Parathyroid adenoma (tissue), 2 donors: Measurements from ENCODE around the gene TINAGL1.

Experiments used
- H2AFZ ChIP-seq: fragments of 300-600 bp; sonication (generic); one replicate; pipeline ENCODE4 v1.7.0; 2017; ENCODE audit warnings: antibody characterized with exemption, mild to moderate bottlenecking
- H3K27ac ChIP-seq: fragments of 300-600 bp; sonication (generic); one replicate; pipeline ENCODE4 v1.7.0; 2017
- H3K27me3 ChIP-seq: fragments of 300-600 bp; sonication (generic); one replicate; pipeline ENCODE4 v1.7.0; 2017; ENCODE audit warnings: low read length; ENCODE audit not compliant: control insufficient read depth, insufficient read depth
- H3K36me3 ChIP-seq: fragments of 300-600 bp; sonication (generic); one replicate; pipeline ENCODE4 v1.7.0; 2017; ENCODE audit warnings: low read length; ENCODE audit not compliant: control insufficient read depth, insufficient read depth
- H3K4me1 ChIP-seq: fragments of 300-600 bp; sonication (generic); one replicate; pipeline ENCODE4 v1.7.0; 2017; ENCODE audit warnings: control low read depth
- H3K4me2 ChIP-seq: fragments of 300-600 bp; sonication (generic); one replicate; pipeline ENCODE4 v1.7.0; 2017; ENCODE audit warnings: low read length
- H3K4me3 ChIP-seq: fragments of 300-600 bp; sonication (generic); one replicate; pipeline ENCODE4 v1.7.0; 2017; ENCODE audit warnings: low read depth, low read length
- H3K79me2 ChIP-seq: fragments of 300-600 bp; sonication (generic); one replicate; pipeline ENCODE4 v1.7.0; 2017; ENCODE audit warnings: control low read depth
- H3K9ac ChIP-seq: fragments of 300-600 bp; sonication (generic); one replicate; pipeline ENCODE4 v1.7.0; 2017; ENCODE audit warnings: mild to moderate bottlenecking
- H3K9me3 ChIP-seq: fragments of 300-600 bp; sonication (generic); one replicate; pipeline ENCODE4 v1.7.0; 2017; ENCODE audit warnings: low read length; ENCODE audit not compliant: control insufficient read depth
- TF ChIP-seq, protein P1 (sequence below): fragments of 300-600 bp; sonication (generic); IDR thresholded peaks from one replicate; pipeline ENCODE4 v1.7.0; 2017; ENCODE audit warnings: antibody characterized with exemption, mild to moderate bottlenecking
- donor health status: primary hyperparathyroidism.

TINAGL1 gene

DNA sequence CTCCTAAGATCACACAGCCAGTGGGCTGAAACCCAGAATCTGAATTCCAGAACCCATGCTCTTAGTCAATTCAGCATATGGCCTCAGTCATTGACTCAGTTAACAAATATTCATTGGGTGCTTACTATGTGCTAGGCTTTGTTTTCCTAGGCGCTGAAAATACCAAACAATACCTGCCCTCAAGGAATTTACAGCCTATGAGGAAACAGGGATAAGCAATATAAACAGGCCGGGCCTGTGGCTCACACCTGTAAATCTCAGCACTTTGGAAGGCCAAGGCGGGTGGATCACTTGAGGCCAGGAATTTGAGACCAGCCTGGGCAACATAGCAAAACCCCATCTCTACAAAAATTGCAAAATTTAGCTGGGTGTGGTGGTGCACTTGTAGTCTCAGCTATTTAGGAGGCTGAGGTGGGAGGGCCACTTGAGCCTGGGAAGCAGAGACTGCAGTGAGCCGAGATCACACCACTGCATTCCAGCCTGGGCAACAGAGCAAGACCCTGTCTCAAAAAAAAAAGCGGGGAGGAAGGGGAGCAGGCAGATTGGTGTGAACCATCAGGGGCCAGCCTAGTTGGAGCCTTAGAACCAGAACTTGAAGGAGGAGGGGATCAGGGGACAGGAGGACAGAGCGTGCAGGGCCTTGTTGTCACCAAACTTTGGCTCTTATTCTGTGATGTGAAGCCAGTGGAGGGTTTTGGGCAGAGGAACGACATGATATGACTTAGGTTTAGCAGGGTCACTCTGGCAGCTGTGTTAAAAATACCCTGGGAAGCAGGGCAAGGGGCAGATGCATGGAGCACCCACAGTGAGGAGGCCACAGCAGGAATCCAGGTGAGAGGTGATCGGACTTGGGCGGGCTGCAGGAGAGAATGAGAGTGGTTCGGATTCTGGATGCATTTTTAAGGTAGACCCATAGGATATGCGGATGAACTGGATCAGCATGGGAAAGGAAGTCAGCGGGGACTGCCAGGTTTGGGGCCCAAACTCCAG lies 5.8 kb downstream of the TINAGL1 start:
- Histone ChIP-seq H3K27ac (peak overlapping the region; percentile 24), H3K9me3 (no peaks in the 10 kb centered on the region), H3K4me2 (no peak overlapping the region), H3K4me3 (no peak overlapping the region), H3K4me1 (no peaks in the 10 kb centered on the region), H3K36me3 (no peaks in the 10 kb centered on the region), H2AFZ (no peak overlapping the region), H3K79me2 (no peaks in the 10 kb centered on the region), H3K9ac (no peak overlapping the region), H3K27me3 (no peaks in the 10 kb centered on the region)
- TF ChIP-seq, protein P1, sequence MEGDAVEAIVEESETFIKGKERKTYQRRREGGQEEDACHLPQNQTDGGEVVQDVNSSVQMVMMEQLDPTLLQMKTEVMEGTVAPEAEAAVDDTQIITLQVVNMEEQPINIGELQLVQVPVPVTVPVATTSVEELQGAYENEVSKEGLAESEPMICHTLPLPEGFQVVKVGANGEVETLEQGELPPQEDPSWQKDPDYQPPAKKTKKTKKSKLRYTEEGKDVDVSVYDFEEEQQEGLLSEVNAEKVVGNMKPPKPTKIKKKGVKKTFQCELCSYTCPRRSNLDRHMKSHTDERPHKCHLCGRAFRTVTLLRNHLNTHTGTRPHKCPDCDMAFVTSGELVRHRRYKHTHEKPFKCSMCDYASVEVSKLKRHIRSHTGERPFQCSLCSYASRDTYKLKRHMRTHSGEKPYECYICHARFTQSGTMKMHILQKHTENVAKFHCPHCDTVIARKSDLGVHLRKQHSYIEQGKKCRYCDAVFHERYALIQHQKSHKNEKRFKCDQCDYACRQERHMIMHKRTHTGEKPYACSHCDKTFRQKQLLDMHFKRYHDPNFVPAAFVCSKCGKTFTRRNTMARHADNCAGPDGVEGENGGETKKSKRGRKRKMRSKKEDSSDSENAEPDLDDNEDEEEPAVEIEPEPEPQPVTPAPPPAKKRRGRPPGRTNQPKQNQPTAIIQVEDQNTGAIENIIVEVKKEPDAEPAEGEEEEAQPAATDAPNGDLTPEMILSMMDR: no peak

DNA sequence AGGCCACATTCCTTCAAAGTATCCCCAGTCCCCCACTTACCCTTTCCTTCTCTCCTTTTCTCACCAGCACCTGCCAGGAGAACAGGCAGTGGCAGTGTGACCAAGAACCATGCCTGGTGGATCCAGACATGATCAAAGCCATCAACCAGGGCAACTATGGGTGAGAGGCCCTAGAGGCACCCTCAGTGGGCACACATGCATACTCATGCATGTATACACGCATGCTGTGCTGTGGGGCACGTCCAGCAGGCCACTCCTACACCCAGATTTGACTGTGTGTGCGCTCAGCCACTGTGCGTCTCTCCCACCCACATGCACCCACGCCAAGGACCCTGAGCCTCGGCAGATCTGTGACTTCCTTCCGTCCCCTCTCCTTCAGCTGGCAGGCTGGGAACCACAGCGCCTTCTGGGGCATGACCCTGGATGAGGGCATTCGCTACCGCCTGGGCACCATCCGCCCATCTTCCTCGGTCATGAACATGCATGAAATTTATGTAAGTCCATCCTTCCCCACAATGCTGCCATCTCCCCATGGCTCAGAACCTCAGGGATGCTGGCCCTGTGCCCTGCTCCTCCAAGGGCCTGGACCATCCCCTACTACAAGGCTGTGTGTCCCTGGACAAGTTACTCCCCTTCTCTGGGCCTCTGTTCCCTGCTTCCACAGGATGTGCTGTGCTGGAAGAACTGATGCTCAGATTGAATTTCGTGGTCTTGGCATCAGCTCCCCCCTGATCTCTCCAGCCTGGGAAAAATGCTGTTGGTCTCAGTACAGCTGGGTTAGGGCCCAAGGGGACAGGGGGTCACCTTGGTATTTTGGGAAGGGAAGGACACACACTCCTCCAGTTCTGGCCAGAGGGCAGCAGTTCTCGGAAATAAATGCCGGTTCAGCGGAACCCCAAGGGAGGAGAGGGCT lies 7.0 kb downstream of the TINAGL1 start:
- H3K4me2 ChIP-seq: peak overlapping the region; percentile 15
- no peaks in the 10 kb centered on the region for H3K79me2 ChIP-seq
- peak overlapping the region; percentile 54 for H3K27ac ChIP-seq
- no peaks in the 10 kb centered on the region for H3K9me3 ChIP-seq
- H3K36me3 ChIP-seq: no peaks in the 10 kb centered on the region
- no peak overlapping the region for H3K9ac ChIP-seq
- no peak overlapping the region for H2AFZ ChIP-seq
- H3K4me3 ChIP-seq: no peak overlapping the region
- H3K27me3 ChIP-seq: no peaks in the 10 kb centered on the region
- TF ChIP-seq, protein P1: no peak
- H3K4me1 ChIP-seq: no peaks in the 10 kb centered on the region

DNA sequence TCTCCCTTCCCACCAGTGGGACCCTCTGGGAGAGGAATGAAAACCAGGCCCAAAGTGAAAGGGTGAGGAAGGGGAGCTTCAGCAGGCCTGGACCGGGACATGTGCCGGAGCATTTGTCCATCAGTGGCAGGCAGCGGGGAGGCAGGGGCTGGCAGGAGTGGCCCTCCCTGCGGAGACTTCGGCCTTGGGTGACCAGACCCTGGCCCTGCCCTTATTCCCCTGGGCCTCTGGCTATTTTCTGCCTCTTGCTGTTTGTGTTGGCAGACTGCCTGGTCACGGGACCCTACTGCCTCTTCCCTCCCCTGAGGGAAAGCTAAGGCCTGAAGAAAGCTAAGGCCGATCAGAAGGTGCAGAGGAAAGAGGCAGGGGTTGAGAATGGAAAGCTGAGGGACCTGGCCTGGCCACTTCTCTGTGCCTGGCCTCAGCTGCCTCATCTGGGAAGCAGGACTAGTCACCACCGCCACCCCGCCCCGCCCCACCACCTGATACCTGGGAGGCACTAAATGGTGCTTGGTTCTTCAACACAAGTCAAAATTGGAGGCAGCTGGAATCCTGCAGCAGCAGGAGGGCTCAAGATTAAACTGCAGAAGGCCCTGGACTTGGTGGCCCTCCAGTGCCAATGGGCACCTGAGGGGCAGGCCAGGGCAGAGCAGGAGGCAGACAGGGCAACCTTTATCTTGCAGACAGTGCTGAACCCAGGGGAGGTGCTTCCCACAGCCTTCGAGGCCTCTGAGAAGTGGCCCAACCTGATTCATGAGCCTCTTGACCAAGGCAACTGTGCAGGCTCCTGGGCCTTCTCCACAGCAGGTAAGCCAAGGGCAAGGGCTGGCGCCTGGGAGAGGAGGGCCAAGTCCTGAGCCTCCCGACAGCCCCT lies 7.9 kb downstream of the TINAGL1 start:
- TF ChIP-seq, protein P1: no peak
- Histone ChIP-seq H3K9ac (no peak overlapping the region), H3K4me2 (peak overlapping the region; percentile 15), H3K27me3 (no peaks in the 10 kb centered on the region), H3K4me3 (no peak overlapping the region), H3K79me2 (no peaks in the 10 kb centered on the region), H3K36me3 (no peaks in the 10 kb centered on the region), H3K27ac (peak overlapping the region; percentile 54), H2AFZ (no peak overlapping the region), H3K4me1 (no peaks in the 10 kb centered on the region), H3K9me3 (no peaks in the 10 kb centered on the region)

DNA sequence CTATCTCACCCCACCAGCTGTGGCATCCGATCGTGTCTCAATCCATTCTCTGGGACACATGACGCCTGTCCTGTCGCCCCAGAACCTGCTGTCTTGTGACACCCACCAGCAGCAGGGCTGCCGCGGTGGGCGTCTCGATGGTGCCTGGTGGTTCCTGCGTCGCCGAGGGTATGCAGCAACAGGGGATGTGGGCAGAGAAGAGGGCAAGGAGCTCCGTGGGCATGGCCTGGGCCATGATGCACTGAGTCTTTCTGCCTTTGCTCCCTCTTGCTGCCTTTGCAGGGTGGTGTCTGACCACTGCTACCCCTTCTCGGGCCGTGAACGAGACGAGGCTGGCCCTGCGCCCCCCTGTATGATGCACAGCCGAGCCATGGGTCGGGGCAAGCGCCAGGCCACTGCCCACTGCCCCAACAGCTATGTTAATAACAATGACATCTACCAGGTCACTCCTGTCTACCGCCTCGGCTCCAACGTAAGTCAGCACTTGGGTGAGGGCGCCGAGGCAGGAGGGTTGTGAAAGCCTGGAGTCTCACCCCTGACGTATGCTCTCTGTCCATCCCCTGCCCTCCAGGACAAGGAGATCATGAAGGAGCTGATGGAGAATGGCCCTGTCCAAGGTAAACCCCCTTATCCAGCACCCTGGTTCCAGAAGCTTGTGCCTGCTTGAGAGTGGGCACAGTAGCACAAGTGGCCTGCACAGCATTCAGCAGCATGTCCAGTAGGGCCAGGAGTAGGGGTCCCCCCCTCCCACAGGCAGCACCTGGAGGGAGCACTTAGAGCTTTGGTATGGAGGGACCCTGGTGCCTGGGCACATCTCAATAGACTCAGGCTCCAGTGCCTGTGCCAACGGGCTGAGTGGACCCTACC lies 8.8 kb downstream of the TINAGL1 start:
- Histone ChIP-seq H3K27ac (no peak overlapping the region), H3K4me2 (no peak overlapping the region), H3K79me2 (no peaks in the 10 kb centered on the region), H3K9me3 (no peaks in the 10 kb centered on the region), H3K9ac (no peak overlapping the region), H3K4me3 (no peak overlapping the region), H2AFZ (no peak overlapping the region), H3K4me1 (no peaks in the 10 kb centered on the region), H3K36me3 (no peaks in the 10 kb centered on the region), H3K27me3 (no peaks in the 10 kb centered on the region)
- TF ChIP-seq, protein P1: no peak
